ENCODE measurements around the gene CISTR.

DNA sequence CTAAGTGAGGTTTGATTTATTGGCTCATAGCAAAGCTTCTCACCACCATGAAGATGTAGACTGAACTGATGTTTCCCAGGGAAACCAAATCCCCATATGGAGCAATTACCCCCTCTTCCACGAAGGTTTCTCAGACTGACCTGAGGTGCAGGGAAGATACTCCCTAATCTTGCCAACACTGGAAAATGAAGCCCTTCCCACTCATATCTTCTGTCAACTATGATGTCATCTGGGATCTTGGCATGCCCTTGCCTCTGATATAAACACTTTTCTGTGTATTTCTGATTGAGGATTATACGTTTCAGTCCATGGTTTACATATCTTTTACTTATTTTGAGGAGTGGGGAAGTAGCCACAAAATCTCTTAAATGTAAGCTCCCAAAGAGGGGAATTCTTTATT, 14.1 kb upstream of the CISTR start:
- TF ChIP-seq, protein P1, sequence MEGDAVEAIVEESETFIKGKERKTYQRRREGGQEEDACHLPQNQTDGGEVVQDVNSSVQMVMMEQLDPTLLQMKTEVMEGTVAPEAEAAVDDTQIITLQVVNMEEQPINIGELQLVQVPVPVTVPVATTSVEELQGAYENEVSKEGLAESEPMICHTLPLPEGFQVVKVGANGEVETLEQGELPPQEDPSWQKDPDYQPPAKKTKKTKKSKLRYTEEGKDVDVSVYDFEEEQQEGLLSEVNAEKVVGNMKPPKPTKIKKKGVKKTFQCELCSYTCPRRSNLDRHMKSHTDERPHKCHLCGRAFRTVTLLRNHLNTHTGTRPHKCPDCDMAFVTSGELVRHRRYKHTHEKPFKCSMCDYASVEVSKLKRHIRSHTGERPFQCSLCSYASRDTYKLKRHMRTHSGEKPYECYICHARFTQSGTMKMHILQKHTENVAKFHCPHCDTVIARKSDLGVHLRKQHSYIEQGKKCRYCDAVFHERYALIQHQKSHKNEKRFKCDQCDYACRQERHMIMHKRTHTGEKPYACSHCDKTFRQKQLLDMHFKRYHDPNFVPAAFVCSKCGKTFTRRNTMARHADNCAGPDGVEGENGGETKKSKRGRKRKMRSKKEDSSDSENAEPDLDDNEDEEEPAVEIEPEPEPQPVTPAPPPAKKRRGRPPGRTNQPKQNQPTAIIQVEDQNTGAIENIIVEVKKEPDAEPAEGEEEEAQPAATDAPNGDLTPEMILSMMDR (IDR thresholded peaks at IDR 0.05; ENCODE audit: low read length), result no peak
- TF ChIP-seq EZH2 (IDR thresholded peaks at IDR 0.05; ENCODE audit: borderline replicate concordance, low read length), result no peak
